ENCODE results near the gene ROBO4. TPM values are rescaled to one million over a fixed set of nuclear protein-coding genes. Genes with fewer than 3 reads are reported as not detected.

The ROBO4 gene
- total RNA-seq, 3 donors from 2014 or later, result 11.9 to 30.5 (median 12.8) TPM

- Histone ChIP-seq H3K27ac (no peak overlapping the region), H3K4me3 (no peak overlapping the region), H3K27me3 (no peaks in the 10 kb centered on the region), H3K9me3 (no peaks in the 10 kb centered on the region), H3K4me1 (no peaks in the 10 kb centered on the region), H3K36me3 (no peaks in the 10 kb centered on the region)
- TF ChIP-seq CTCF (IDR thresholded peaks at IDR 0.05) (no peak), POLR2AphosphoS5 (IDR thresholded peaks at IDR 0.05) (no peak), POLR2A (IDR thresholded peaks at IDR 0.05) (no peak)
- no peak for DNase-seq (ENCODE audit: low spot score in 2 of 2)
- intact Hi-C loops (cut with DNase I; ENCODE audit: low total_unique reads), result no loop called here
These were observed 25.2 kb upstream of the ROBO4 start for GRCh38 chr11:124922831-124923230.

GRCh38 chr11:124920870-124921609 lies 23.4 kb upstream of the ROBO4 start:
- peak in 1 of 2 donors; percentile 43 for DNase-seq (ENCODE audit: low spot score in 2 of 2)
- H3K36me3 ChIP-seq, result no peaks in the 10 kb centered on the region
- peak overlapping the region in 1 of 2 donors; percentile 76 for H3K27ac ChIP-seq
- no peaks in the 10 kb centered on the region for H3K4me1 ChIP-seq
- no peaks in the 10 kb centered on the region for H3K9me3 ChIP-seq
- H3K27me3 ChIP-seq, result no peaks in the 10 kb centered on the region
- H3K4me3 ChIP-seq, result peak overlapping the region; percentile 41 to 81 (median 51)
- TF ChIP-seq POLR2A (IDR thresholded peaks at IDR 0.05), result no peak
- intact Hi-C loops (cut with DNase I; ENCODE audit: low total_unique reads), result no loop called here

- Histone ChIP-seq H3K9me3 (no peaks in the 10 kb centered on the region), H3K4me3 (peak overlapping the region in 2 of 3 donors; percentile 41 to 51), H3K4me1 (no peaks in the 10 kb centered on the region), H3K27me3 (no peaks in the 10 kb centered on the region), H3K36me3 (no peaks in the 10 kb centered on the region), H3K27ac (no peak overlapping the region)
- DNase-seq (ENCODE audit: low spot score in 2 of 2), result no peak
- intact Hi-C loops (cut with DNase I; ENCODE audit: low total_unique reads), result no loop called here
- no peak for TF ChIP-seq CTCF (IDR thresholded peaks at IDR 0.05)
- no peak for TF ChIP-seq POLR2AphosphoS5 (IDR thresholded peaks at IDR 0.05)
- TF ChIP-seq POLR2A (IDR thresholded peaks at IDR 0.05), result no peak
These were observed 22.7 kb upstream of the ROBO4 start for GRCh38 chr11:124920356-124920755.

GRCh38 chr11:124919898-124920297 lies 22.2 kb upstream of the ROBO4 start:
- H3K27ac ChIP-seq, result no peak overlapping the region
- no peaks in the 10 kb centered on the region for H3K4me1 ChIP-seq
- no peaks in the 10 kb centered on the region for H3K36me3 ChIP-seq
- DNase-seq (ENCODE audit: low spot score in 2 of 2), result no peak
- no peaks in the 10 kb centered on the region for H3K9me3 ChIP-seq
- H3K4me3 ChIP-seq, result no peak overlapping the region
- intact Hi-C loops (cut with DNase I; ENCODE audit: low total_unique reads), result no loop called here
- no peaks in the 10 kb centered on the region for H3K27me3 ChIP-seq
- TF ChIP-seq POLR2AphosphoS5 (IDR thresholded peaks at IDR 0.05), result no peak
- no peak for TF ChIP-seq POLR2A (IDR thresholded peaks at IDR 0.05)
- TF ChIP-seq CTCF (IDR thresholded peaks at IDR 0.05), result no peak

- Histone ChIP-seq H3K27me3 (no peaks in the 10 kb centered on the region), H3K9me3 (no peaks in the 10 kb centered on the region), H3K27ac (no peak within 1 kb of the TSS), H3K36me3 (no peaks in the 10 kb centered on the region), H3K4me3 (no peak within 1 kb of the TSS), H3K4me1 (no peaks in the 10 kb centered on the region)
- no peak for DNase-seq (ENCODE audit: low spot score in 2 of 2)
- intact Hi-C loops (cut with DNase I; ENCODE audit: low total_unique reads), result no loop called here
- TF ChIP-seq POLR2AphosphoS5 (IDR thresholded peaks at IDR 0.05) (no peak), POLR2A (IDR thresholded peaks at IDR 0.05) (no peak), CTCF (IDR thresholded peaks at IDR 0.05) (no peak)
These were observed 21.3 kb upstream of the ROBO4 start, which contains the start of gene HEPN1 for GRCh38 chr11:124918950-124919349. HEPN1 (plus strand) TSS chr11:124919250.

Data from breast epithelium (tissue), 4 donors.